Stimulated activated naive CD8-positive, alpha-beta T cell treated with anti-CD3 and anti-CD28 coated beads, Interleukin-15, Interleukin-2, amounts not matched to agents 100 ng/mL and 50 ng/mL, for 24 hours (primary cell): Measurements from ENCODE around the gene CCDC127.
"Not testable (repeated sequence)": the region's sequence is repeated elsewhere in the genome, so short reads cannot be mapped to it uniquely, and the experiment has no call there.

ENCODE experiments used
- H3K27ac Mint-ChIP-seq: one replicate; pipeline ENCODE4 v1.8.0; 2021; ENCODE audit warnings: mild to moderate bottlenecking, mixed read lengths
- H3K27me3 Mint-ChIP-seq: one replicate; pipeline ENCODE4 v1.8.0; 2021; ENCODE audit warnings: mixed read lengths
- H3K36me3 Mint-ChIP-seq: one replicate; pipeline ENCODE4 v1.8.0; 2021; ENCODE audit warnings: low read depth, mixed read lengths
- H3K4me1 Mint-ChIP-seq: one replicate; pipeline ENCODE4 v1.8.0; 2021; ENCODE audit warnings: low read depth, mixed read lengths
- H3K4me3 Mint-ChIP-seq: one replicate; pipeline ENCODE4 v1.8.0; 2021; ENCODE audit warnings: mild to moderate bottlenecking, mixed read lengths
- H3K9me3 Mint-ChIP-seq: one replicate; pipeline ENCODE4 v1.8.0; 2021; ENCODE audit warnings: mixed read lengths

The CCDC127 gene

GRCh38 chr5:169071-169727 is 48.8 kb downstream of the CCDC127 start:
- Mint-ChIP-seq H3K27ac (no peak overlapping the region), H3K4me1 (no peaks in the 10 kb centered on the region), H3K4me3 (no peak overlapping the region), H3K36me3 (no peaks in the 10 kb centered on the region), H3K9me3 (peaks cover 4% of the 10 kb centered on the region), H3K27me3 (no peaks in the 10 kb centered on the region)

DNA sequence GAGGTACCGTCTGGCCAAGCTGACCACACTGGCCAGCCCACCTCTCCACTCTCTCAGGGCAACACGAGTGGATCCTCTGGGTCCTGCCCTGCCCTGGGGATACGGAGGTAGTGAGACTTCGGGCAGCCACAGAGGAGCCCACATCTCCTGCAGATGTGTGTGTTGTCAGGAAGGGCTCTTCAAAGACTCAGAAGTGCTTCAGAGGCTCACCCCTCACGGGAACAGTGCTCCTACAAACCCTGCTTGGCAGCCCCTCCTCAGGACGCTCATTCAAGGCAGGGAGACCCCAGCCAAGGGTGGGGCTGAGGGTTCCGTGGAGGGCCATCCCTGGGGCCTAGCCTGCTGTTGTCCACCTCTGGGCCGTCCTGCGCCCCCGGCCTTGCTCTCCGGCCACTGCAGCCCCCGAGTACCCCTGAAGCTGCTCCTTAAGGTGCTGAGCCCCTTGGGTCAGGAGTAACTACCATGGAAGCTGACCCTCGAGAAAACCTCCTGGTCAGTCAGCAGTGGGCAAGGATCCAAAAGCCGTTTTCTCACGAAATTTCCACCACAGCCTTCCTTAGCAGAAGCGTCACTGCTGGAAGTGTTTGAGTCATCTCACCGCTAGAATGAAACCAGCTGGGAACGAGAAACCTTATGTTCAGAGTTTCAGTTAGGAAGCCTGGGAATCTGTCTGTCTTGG is 49.8 kb downstream of the CCDC127 start:
- H3K4me1 Mint-ChIP-seq: no peaks in the 10 kb centered on the region
- no peak overlapping the region for H3K4me3 Mint-ChIP-seq
- H3K27me3 Mint-ChIP-seq: no peaks in the 10 kb centered on the region
- peaks cover 4% of the 10 kb centered on the region for H3K9me3 Mint-ChIP-seq
- no peak overlapping the region for H3K27ac Mint-ChIP-seq
- no peaks in the 10 kb centered on the region for H3K36me3 Mint-ChIP-seq

- Mint-ChIP-seq H3K9me3 (peaks cover 4% of the 10 kb centered on the region), H3K4me3 (no peak overlapping the region), H3K27ac (no peak overlapping the region), H3K36me3 (no peaks in the 10 kb centered on the region), H3K4me1 (no peaks in the 10 kb centered on the region), H3K27me3 (no peaks in the 10 kb centered on the region)
Observed at GRCh38 chr5:167511-167910, 50.4 kb downstream of the CCDC127 start.

DNA sequence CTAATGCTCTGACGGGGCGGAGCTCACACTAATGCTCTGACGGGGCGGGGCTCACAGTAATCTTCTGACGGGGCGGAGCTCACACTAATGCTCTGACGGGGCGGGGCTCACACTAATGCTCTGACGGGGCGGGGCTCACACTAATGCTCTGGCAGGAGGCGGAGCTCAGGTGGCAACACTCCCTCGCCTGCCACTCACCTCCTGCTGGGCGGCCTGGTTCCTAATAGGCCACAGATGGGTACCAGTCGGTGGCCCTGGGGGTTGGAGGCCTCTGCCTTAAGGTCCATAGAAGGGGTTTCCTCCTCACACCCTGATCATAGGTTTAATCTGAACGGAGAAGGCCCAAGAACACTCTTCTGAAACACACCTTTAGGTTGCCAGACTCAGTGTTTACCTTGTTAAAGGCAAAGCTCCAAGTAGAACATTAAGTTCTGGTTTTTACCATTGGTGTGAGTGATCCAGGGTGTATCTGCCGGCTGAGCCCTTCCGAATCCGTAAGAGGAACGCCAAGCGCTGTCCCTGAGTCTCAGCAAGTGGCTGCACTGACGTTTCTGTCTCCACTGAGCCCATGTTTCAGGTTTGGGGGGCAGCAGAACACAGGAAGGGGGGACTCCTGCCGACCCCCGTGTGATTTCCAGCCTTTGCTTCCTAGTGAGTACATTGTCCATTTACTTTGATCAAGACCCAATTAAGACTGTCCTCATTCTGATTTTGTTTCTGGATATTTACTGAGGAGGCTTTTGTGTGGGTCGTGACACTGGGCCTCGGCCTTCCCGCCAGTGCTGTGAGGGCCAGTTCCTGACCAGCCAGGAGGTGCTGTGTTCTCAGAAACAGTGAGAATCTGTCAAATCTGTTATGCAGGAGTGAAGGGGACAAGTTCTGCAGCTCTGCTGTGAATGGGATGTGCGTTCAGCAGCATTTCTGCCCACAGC is 51.2 kb downstream of the CCDC127 start:
- Mint-ChIP-seq H3K9me3 (peaks cover 4% of the 10 kb centered on the region), H3K36me3 (no peaks in the 10 kb centered on the region), H3K27me3 (no peaks in the 10 kb centered on the region), H3K27ac (no peak overlapping the region), H3K4me1 (no peaks in the 10 kb centered on the region), H3K4me3 (no peak overlapping the region)

DNA sequence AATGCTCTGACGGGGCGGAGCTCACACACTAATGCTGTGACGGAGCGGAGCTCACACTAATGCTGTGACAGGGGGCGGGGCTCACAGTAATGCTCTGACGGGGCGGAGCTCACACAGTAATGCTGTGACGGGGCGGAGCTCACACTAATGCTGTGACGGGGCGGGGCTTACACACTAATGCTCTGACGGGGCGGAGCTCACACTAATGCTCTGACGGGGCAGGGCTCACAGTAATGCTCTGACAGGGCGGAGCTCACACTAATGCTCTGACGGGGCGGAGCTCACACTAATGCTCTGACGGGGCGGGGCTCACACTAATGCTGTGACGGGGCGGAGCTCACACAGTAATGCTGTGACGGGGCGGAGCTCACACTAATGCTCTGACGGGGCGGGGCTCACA is 53.2 kb downstream of the CCDC127 start:
- not testable (repeated sequence) for H3K36me3 Mint-ChIP-seq, H3K27me3 Mint-ChIP-seq, H3K9me3 Mint-ChIP-seq, H3K4me3 Mint-ChIP-seq, H3K27ac Mint-ChIP-seq, H3K4me1 Mint-ChIP-seq

DNA sequence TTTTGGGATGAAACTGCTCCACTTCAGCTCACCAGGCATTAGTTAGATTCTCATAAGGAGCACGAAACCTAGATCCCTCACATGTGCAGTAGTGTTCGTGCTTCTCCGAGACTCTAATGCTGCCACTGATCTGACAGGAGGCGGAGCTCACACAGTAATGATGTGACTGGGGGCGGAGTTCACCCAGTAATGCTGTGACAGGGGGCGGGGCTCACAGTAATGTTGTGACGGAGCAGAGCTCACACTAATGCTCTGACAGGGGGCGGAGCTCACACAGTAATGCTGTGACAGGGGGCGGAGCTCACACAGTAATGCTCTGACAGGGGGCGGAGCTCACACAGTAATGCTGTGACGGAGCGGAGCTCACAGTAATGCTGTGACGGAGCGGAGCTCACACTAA is 53.7 kb downstream of the CCDC127 start:
- H3K36me3 Mint-ChIP-seq: no peaks in the 10 kb centered on the region
- H3K4me3 Mint-ChIP-seq: no peak overlapping the region
- no peak overlapping the region for H3K27ac Mint-ChIP-seq
- no peaks in the 10 kb centered on the region for H3K4me1 Mint-ChIP-seq
- H3K27me3 Mint-ChIP-seq: peaks cover 7% of the 10 kb centered on the region
- H3K9me3 Mint-ChIP-seq: peaks cover 4% of the 10 kb centered on the region

- H3K4me1 Mint-ChIP-seq: no peaks in the 10 kb centered on the region
- peaks cover 8% of the 10 kb centered on the region for H3K27me3 Mint-ChIP-seq
- no peak overlapping the region for H3K27ac Mint-ChIP-seq
- H3K36me3 Mint-ChIP-seq: no peaks in the 10 kb centered on the region
- peaks cover 4% of the 10 kb centered on the region for H3K9me3 Mint-ChIP-seq
- no peak overlapping the region for H3K4me3 Mint-ChIP-seq
Observed at GRCh38 chr5:163841-164240, 54.1 kb downstream of the CCDC127 start.

DNA sequence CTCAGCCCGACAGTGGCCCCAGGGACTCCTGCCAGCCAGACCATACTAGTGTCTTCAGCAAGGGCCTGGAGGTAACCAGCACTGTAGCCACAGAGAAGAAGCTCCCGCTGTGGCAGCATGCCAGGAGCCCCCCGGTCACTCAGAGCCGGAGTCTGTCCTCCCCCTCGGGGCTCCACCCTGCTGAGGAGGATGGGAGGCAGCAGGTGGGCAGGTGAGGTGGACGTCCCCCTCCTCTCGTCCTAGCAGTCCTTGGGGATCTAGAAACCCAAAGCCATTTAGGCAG is 54.7 kb downstream of the CCDC127 start:
- Mint-ChIP-seq H3K36me3 (no peaks in the 10 kb centered on the region), H3K27ac (no peak overlapping the region), H3K4me1 (no peaks in the 10 kb centered on the region), H3K4me3 (no peak overlapping the region), H3K27me3 (peaks cover 8% of the 10 kb centered on the region), H3K9me3 (peaks cover 4% of the 10 kb centered on the region)

- Mint-ChIP-seq H3K27ac (no peak overlapping the region), H3K4me3 (no peak overlapping the region)
Observed at GRCh38 chr5:162565-163337, 55.2 kb downstream of the CCDC127 start.

DNA sequence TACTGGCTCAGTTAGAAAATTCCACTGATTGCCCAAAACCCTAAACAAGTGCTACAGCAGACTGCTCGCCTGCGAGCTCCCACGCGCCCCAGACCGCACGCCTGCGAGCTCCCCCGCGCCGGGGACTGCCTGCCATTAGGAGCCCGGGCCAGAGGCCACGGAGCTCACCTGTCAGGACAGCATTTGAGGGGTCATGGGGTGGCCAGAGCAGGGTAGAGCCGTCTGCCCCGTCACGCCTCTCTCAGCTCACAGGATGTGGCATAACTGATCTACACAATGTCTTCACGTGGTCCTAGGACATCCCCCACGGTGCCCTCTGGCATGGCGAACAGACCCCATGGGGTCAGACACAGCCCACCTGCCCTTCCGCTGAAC is 55.8 kb downstream of the CCDC127 start:
- Mint-ChIP-seq H3K27me3 (peaks cover 8% of the 10 kb centered on the region), H3K36me3 (no peaks in the 10 kb centered on the region), H3K4me3 (no peak overlapping the region), H3K9me3 (peaks cover 4% of the 10 kb centered on the region), H3K4me1 (no peaks in the 10 kb centered on the region), H3K27ac (no peak overlapping the region)

More at GRCh38 chr5:162565-163337, 55.2 kb downstream of the CCDC127 start:
- H3K4me1 Mint-ChIP-seq: no peaks in the 10 kb centered on the region
- H3K27me3 Mint-ChIP-seq: peaks cover 8% of the 10 kb centered on the region
- peaks cover 4% of the 10 kb centered on the region for H3K9me3 Mint-ChIP-seq
- H3K36me3 Mint-ChIP-seq: no peaks in the 10 kb centered on the region

DNA sequence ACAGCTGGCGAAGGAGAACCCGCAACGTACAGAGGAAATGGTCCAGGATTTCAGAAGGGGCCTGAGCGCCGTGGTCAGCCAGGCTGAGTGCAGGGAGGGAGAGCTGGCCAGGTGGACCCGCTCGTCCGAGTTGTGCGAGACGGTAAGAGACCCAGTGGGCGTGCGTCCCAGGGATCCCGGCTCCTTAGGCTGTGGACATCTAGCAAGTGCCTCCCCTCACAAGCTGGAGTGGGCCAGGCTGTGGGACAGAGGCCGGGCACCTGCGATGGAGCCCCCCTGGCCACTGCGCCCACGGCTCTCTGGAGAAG is 56.2 kb downstream of the CCDC127 start:
- no peak overlapping the region for H3K27ac Mint-ChIP-seq
- H3K4me3 Mint-ChIP-seq: no peak overlapping the region
- H3K4me1 Mint-ChIP-seq: no peaks in the 10 kb centered on the region
- H3K36me3 Mint-ChIP-seq: no peaks in the 10 kb centered on the region
- H3K9me3 Mint-ChIP-seq: peaks cover 4% of the 10 kb centered on the region
- peaks cover 8% of the 10 kb centered on the region for H3K27me3 Mint-ChIP-seq

DNA sequence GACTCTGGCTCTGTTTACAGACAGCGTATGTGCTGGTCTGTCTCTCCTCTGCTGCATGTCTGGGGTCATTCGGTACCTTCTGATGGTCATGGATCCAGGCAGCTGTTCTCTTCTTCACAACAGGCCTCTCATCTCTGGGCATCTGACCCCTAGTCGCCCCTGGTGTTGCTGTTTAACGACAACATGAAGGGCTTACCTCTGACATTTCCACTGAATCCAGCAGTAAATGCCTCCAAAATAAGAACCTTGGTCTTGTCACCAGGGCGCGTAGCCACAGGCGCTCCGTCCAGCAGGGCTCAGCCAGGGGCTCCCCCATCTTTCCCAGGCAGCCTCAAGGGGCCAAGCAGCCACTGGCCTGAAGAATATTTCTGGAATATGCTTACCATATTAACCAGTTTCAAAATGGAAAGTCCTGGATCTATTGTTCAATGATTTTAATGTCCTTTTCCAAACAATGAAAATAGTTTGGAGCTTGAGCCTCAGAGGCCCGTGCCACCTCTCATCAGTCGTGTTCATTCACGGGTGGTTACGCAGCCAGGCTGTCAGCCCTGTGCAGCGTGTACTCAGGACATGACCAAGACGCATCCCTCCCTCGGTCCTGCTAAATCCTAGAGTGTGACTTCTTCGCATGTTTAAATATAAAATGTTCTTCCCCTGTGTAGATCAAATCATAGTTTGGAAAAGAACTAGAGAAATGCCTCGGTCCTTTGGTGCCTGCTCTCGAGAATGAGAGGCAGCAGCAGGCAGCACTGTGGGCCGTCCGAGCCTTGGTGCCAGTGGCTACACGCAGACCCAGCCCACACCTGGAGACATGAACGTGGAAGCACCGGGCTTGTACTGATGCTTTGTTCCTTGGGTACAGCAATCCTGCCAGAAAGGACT is 56.8 kb downstream of the CCDC127 start:
- Mint-ChIP-seq H3K4me1 (no peaks in the 10 kb centered on the region), H3K27ac (no peak overlapping the region), H3K9me3 (peaks cover 4% of the 10 kb centered on the region), H3K36me3 (no peaks in the 10 kb centered on the region), H3K27me3 (peaks cover 8% of the 10 kb centered on the region), H3K4me3 (no peak overlapping the region)

- Mint-ChIP-seq H3K4me3 (no peak overlapping the region), H3K27me3 (peaks cover 8% of the 10 kb centered on the region), H3K27ac (no peak overlapping the region)
Observed at GRCh38 chr5:160173-160510, 57.8 kb downstream of the CCDC127 start.

GRCh38 chr5:159448-160172 is 58.3 kb downstream of the CCDC127 start:
- H3K4me3 Mint-ChIP-seq: no peak overlapping the region
- no peak overlapping the region for H3K27ac Mint-ChIP-seq
- peaks cover 8% of the 10 kb centered on the region for H3K27me3 Mint-ChIP-seq
- no peaks in the 10 kb centered on the region for H3K4me1 Mint-ChIP-seq
- H3K9me3 Mint-ChIP-seq: no peaks in the 10 kb centered on the region
- H3K36me3 Mint-ChIP-seq: no peaks in the 10 kb centered on the region

More at GRCh38 chr5:160173-160510, 57.8 kb downstream of the CCDC127 start:
- Mint-ChIP-seq H3K4me1 (no peaks in the 10 kb centered on the region), H3K9me3 (peaks cover 4% of the 10 kb centered on the region), H3K36me3 (no peaks in the 10 kb centered on the region)
